GM19395 (cell line): ENCODE results near the gene FCHO2.

Source experiments
- ATAC-seq: cut with Tn5 transposase; IDR thresholded peaks from one replicate; pipeline ENCODE4 v1.9.1; 2021; ENCODE audit warnings: mild to moderate bottlenecking, moderate library complexity; ENCODE audit not compliant: unreplicated experiment

Gene FCHO2

DNA sequence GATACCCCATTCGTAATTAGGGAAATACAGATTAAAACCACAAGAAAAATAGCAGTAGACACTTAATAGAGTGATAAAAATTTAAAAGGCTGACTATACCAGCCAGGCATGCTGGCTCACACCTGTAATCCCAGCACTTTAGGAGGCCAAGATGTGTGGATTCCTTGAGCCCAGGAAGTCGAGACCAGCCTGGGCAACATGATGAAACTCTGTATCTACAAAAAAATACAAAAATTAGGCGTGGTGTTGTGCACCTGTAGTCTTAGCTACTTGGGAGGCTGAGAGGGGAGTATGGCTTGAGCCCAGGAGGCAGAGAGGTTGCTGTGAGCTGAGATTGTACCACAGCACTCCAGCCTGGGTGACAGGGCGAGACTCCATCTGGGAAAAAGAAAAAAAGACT, 72.0 kb downstream of the FCHO2 start:
- no peak for ATAC-seq

DNA sequence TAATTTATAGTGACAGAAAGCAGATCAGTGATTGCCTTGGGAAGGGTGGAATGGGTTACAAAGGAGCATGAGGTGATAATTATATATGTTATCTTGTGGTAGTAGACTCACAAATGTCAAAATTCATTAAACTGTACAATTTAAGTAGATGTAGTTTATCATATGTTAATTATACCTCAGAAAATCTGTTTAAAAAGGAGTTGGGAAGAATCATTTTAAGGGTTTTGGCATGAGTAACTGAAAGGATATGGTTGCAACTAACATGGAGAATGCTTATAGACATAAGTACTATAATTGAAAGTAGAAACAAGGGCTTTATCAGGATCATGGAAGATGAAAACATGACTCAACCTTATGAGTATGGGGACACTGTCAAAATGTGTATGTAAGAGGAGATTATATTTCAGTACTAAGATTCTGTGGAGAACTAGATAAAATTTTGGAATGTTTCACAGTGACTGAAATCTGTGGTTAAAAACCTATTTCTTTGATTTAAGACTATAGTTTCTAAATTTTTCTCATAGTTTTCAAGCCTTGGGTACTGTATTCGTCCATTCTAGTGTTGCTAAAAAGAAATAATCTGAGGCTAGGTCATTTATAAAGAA, 73.3 kb downstream of the FCHO2 start:
- no peak for ATAC-seq

DNA sequence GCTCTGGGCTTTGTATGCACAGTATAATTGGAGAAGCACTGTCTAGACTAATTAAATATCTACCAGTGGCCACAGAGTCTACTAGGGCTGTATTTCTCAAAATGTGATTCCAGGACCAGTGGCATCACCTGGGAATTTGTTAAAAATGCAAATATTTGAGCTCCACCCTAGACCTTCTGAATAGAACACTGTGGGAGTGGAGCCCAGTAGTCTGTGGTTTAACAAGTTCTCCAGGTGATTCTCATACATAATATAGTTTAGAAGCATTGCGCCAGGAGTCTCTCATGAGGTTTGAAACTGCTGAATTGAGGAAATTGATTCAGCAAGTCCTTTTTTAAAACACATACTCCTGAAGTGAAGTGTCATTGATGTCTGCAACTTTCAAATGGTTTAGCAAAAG, 74.7 kb downstream of the FCHO2 start:
- ATAC-seq = no peak

DNA sequence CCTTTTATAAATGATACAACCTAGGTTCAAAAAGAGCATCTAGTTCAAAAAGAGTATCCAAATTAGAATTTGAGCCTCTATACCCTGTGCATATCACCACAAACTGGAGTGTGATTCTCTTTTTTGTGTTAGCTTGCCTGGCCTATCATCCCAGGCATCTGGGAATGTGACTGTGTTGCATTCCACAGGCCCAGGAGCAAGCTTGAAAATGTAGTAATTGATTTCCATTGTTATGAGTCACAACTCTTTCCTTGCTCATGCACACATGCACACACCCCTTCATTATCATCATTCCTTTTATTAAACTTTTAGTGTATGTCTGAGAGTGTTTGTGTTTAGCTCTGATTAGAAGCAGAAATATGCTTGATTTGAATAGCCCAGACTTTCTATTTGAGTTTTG, 75.2 kb downstream of the FCHO2 start:
- no peak for ATAC-seq

- ATAC-seq = no peak
These were observed 76.0 kb downstream of the FCHO2 start for GRCh38 chr5:73031839-73032238.

- no peak for ATAC-seq
These were observed 76.8 kb downstream of the FCHO2 start for GRCh38 chr5:73032635-73033034.

DNA sequence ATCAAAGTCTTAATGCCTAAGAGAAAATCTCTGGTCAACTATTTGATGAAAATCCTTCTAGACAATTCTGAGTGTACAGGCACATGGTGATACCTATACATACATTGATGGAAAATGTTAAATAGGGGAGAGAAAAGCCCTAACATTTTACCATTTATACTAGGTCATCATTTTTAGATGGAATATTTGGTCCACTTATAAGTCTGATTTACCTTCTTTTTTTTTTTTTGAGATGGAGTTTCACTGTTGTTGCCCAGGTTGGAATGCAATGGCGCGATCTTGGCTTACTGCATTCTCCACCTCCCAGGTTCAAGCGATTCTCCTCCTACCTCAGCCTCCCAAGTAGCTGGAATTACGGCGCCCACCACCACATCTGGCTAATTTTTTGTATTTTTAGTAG, 81.7 kb downstream of the FCHO2 start:
- no peak for ATAC-seq

DNA sequence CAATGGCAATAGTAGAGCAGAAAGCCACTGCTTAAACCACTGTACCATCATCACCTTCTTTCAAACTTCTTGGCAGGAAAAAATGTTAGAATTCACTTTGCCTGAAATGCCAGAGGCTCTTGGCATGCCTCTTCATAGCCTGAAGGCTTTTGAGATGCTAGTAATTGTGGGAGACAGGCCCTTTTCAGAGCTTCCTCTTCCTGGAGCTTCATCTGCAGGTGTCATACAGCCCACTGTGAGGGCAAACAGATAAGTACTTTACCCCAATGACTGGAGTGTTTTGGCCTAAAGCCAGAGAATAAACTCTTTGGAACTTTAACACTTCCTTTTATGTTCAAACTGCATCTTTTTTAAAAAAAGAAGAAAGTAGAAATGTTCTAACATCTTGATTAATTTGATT, 83.2 kb downstream of the FCHO2 start:
- ATAC-seq = no peak

- ATAC-seq = no peak
These were observed 87.2 kb downstream of the FCHO2 start for GRCh38 chr5:73042993-73043392.

DNA sequence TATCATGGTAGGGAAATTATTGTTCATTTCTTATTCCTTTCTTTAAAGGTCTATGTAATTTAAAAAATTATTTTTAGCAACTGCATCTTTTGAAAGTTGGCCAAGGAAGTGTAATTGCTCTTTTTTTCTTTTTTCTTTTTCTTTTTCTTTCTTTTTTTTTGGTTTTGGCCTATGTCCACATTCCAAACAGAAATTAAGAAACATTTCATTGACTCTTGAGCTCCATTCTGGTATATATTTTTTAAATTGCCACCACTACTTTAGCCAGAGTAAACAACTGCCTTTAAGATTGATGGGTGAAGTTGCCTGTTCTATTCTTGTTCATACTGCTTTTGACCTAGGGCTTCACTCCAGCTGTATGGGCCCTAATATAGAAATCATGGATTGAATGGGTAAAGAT, 88.7 kb downstream of the FCHO2 start:
- no peak for ATAC-seq

DNA sequence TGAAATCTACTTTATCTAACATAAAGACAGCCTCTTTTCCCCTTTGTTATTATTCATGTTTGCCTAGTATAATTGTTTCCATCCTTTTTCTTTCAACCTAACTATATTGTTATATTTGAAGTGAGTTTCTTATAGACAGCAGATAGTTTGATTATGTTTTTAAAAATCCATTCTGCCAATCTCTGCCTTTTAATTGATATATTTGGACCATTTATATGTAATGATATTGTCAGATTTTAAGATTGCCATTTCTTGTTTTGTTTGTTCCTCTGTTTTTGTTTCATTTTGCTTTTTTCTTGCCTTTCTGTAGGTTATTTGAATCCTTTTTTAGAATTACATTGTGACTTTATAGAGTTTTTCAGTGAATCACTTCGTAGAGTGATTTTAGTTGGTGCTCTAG, 89.8 kb downstream of the FCHO2 start:
- no peak for ATAC-seq

GRCh38 chr5:73061593-73061992, 105.8 kb downstream of the FCHO2 start:
- no peak for ATAC-seq

DNA sequence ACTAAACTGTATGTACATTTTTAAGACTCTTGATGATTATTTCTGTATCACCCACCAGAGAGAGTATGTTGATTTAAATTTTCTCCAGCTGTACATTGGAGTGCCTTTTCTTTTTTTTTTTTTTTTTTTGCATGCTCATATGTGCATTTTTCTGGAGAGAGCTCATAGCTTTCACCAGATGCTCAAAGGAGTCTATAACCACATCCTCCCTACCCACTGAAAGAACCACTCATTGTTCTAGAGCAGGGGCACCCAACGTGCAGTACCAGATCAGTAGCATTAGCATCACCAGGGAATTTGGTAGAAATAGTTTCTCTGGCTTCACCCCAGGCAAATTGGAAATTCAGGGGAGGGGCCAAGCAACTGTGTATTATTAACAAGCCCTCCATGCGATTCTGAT, 110.6 kb downstream of the FCHO2 start:
- no peak for ATAC-seq

- no peak for ATAC-seq
These were observed 111.4 kb downstream of the FCHO2 start for GRCh38 chr5:73067213-73067612.

- no peak for ATAC-seq
These were observed 125.3 kb downstream of the FCHO2 start for GRCh38 chr5:73081093-73081492.

DNA sequence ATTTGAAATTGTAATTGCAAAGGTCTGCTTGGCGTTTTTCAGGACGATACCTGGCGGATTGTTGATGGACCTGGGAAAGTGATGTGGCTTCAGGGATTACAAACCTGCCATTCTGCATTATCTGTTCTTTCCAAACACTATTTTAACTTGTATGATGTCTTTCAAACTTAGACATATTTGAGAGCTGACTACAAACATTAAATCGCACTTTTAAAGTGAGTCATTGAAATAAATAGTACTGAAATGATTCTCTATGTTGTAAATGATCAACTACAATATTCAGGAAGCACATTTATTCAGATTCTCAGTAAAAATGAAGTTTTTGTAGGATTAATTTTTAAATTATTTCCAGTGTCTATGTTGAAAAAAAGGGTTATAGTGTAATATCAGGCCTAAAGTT, 132.2 kb downstream of the FCHO2 start:
- ATAC-seq = no peak

DNA sequence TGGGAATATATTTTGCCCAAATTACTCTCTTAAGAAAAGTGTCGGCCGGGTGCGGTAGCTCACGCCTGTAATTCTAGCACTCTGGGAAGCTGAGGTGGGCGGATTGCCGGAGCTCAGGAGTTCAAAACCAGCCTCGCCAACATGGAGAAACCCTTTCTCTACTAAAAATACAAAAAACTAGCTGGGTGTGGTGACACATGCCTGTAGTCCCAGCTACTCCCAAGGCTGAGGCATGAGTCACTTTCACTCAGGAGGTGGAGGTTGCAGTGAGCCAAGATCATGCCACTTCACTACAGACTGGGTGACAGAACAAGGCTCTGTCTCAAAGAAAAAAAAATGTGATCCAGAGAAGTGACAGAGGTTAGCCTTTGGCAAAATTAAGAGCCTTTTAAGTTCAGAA, 138.1 kb downstream of the FCHO2 start:
- ATAC-seq = no peak

GRCh38 chr5:73094415-73094814, 138.6 kb downstream of the FCHO2 start:
- no peak for ATAC-seq

- ATAC-seq = no peak
These were observed 139.9 kb downstream of the FCHO2 start for GRCh38 chr5:73095564-73096238.

- no peak for ATAC-seq
These were observed 140.4 kb downstream of the FCHO2 start for GRCh38 chr5:73096239-73096575.

DNA sequence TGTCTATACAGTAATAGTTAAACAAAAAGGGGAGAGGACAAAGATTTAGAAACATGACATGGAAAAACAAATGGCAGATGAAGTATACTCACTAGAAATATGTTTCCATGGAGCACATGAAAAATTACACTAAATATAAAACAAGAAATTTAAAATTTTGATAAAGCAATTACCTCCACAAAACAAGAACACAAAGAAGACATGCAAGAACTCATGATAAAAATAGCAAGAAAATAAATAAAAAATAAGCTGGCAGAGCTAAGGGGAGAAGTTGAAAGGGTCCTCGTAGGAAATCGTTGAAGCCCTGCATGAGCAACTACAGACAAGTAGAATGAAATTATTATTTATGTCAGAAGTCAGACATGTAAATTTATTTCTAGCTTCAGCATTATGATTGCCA, 141.9 kb downstream of the FCHO2 start:
- no peak for ATAC-seq

- ATAC-seq = no peak
These were observed 144.3 kb downstream of the FCHO2 start for GRCh38 chr5:73100109-73100508.

DNA sequence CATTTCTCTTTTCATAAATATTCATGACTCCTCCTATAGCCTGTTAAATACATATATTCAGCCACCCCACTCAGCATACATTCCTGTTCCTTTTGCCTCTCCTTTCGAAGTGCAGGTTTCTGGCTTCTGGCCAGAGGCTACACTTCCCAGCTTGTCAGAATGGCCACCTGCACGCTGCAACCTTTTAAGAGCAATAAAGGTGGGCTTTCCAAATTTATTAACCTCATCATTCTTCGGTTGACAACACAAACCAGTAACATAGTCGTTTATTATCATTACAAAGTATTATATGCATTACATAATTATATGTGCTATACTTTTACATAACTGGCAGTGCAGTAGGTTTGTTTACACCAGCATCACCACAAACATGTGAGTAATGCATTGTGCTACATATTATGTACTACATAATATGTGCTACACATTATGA, 148.0 kb downstream of the FCHO2 start:
- ATAC-seq = no peak
